GM21360 (cell line): ENCODE data around the gene CEP152.

Experiments used
- ATAC-seq: cut with Tn5 transposase; IDR thresholded peaks from one replicate; pipeline ENCODE4 v1.9.1; 2021; ENCODE audit warnings: mild to moderate bottlenecking, moderate library complexity; ENCODE audit not compliant: unreplicated experiment

Gene CEP152

DNA sequence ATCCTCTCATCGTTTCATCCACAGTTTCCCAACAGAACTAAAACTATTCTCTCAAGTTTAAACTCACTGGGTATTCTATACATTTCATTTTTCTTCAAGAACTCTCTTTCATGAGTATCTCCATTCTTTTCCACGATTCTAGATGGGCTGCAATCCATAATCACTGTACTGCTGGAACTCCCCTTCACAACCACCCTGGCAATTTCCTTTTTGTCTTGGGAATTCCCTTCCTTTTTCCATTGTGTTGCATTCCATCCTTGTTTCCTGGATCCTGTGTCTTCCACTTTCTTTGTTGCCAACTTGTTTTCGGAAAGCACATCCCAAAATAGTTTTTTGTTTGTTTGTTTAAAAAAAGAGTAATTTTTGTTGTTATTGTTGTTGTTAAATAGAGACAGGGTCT, 98.3 kb downstream of the CEP152 start:
- ATAC-seq: no peak

DNA sequence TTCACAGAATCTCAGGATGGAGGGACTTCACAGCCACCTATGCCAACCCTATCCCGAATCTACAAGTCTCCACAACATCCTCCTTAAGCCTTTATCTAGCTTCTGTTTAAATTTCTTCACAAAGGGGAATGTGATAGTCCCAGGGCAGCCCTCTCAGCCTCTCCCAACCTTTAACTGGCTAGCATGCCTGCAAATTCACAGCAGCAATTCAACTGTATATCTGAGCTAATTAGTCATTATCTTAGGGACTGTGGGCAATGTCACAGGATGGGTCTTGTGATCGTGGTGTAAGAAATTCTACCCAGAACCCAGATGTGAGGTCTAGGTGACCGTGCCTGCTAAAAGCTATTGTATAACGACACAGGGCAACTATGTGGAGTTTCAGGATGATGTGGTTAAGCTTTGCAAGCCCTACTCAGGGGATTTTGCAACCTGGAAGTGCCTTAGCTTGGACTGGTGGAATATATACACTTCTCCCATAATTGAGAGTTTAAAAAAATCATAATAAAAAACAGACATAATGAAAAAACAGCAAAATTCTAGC, 99.8 kb downstream of the CEP152 start:
- ATAC-seq: no peak

DNA sequence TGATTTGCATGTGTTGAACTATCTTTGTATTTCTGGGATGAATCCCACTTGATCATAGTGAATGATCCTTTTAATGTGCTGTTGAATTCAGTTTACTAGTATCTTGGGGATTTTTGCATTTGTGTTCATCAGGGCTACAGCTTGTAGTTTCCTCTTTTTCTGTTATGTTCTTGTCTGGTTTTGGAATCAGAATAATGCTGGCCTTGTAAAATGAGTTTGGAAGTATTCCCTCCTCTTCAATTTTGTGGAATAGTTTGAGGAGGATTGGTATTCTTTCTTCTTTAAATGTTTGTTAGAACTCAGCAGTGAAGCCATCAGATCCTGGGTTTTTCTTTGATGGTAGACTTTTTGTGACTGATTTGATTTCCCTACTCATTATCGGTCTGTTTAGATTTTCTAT, 102.2 kb downstream of the CEP152 start:
- no peak for ATAC-seq

DNA sequence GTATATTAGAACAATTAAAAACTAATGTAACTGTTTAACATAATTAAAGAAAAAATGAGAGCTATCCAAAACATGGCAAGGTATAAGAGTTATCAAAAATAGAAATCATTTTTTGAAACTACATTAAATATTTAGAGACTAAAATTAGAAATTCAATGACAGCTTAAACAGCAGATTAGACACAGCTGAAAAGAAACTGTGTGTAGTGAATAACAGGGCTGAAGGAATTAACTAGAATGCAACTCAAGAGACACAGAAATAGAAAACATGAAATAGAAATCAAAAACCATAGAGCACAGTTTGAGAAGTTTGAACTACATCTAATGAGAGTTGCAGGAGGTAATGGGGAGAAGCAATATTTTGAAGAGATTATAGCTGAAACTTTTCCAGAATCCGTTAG, 105.5 kb downstream of the CEP152 start:
- no peak for ATAC-seq

DNA sequence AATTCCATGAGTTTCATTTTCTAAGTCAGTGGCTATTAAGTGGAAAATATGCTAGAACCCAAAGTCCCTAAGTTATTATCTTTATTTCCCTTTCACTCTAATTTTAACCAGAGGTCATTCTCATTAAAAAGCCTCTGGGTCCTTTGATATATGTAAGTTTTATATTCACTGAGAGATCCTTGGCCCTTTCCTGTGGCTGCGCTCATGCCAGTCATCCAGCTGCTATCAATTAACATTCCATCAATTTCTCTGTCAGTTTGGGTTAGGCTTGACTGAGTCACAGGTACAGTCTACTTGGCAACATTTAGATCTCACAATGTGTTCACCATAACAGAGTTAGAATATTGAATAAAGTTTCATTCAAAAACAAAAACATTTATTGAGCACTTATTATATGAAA, 107.3 kb downstream of the CEP152 start:
- ATAC-seq: no peak

DNA sequence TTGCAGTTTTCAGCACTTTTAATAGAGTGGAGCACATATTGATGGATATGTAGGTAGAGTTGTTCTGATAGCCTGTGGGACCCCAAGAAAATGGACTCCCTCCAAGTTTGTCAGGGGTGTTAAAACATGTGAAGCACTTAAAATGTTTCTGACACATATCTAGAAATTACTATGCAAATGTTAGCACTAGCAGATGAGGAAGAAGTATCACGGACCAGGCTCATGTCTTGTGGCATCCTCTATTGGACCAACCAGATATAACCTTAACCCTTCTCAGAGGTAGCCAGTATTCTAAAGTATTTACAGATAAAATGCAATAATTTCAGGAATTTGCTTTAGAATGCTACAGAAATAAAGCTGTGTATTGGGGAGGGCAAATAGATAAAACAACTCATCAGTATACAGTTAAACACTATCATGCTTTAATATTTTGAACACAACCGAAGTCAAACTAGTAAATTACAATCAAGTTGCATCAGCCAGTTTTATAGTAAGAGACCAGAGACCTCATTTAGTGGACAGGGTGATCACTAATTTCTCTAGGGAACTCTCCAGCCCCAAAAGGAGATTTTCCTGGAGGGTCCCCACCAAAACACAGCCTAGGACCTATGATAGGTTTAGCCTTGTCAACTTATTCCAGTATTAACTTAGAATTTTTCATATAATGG, 108.2 kb downstream of the CEP152 start:
- ATAC-seq: no peak

DNA sequence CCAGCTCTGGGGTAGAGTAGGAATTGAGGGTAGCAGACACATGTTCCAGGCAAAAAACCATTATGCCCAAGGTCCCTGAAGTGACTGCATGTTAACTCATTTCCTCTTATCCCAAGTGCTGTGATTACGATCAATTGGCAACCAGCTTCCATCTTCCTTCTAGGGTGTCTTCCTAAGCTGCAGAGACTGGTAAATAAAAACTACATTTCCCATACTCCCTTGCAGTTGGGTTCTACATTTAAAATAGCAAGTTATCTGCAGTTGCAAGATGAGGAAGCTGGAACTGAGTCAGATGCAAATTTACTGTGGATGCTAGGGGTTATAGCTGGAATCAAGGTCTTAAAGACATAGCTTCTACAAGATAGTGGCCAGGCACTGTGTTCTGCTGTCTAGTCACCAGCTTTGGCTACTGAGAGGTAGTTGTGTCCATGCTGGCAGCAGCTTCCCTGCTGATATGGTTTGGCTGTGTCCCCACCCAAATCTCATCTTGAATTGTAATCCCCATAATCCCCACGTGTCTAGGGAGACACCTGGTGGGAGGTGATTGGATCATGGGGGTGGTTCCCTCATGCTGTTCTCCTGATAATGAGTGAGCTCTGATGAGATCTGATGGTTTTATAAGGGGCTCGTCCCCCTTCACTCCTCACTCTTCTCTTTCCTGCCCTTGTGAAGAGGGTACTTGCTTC, 114.1 kb downstream of the CEP152 start:
- ATAC-seq: no peak

DNA sequence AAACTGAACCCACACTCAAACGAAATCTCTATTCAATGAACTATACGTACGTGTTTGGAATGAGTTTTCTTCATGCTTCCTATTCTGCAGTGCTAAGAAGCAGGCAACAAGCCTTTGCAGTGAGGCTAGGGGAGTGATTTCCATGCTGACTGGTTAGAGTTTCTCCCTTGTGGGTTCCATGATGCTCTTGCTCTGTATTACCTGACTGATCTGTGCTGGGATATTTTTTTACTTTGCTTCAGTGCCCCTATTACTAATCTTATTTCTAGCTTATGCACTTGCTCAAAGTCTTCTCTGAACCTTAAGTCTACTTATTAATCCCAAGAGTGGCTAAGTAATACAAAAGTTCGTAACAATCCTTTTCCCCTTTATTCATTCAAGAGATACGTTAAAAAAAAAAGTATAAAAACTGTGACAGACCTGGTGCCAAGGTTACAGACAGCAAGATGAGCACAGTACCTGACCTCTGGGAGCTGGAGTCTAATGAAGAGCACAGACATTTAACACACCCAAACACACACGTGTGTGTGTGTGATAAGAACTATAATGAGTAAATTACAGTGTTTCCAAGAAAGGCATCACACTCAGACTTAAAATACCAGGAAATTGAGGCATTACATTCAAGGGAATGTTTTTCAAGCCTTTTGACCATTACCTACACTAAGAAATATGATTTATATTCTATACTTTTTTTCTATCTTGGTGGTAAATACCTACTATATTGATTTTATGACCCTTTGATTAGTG, 114.9 kb downstream of the CEP152 start:
- no peak for ATAC-seq

DNA sequence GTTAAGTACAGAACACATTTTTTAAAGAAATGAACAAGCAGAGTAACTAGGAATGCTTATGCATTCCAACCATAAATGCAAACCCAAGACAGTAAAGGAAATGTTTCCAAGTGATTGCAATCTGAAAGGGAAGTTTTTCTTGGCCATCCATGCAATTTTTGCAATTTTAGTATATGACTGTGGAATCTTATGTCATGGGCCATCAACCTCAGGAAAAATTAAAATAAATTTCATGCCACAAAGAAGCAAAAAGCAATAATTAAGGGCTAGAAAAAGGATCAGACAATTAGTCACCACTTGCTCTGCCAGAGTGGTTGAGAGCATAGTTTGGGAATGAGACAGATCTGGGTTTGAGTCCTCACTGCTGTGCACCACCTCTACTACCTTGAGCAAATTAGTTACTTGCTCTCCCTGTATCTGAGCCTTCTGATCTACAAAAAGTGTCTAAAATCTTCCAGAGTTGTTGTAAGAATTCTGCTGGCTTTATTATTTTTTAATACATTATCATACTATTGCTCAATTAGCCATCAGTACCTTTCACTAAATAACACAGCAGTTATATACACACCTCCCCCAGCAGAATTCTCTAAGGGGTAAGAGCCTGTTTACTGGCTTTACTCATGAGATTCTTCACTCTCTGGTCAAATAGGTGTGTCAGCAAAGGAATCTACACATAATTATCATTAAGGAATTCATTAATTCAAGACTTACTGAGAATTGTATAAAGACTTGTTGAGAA, 115.6 kb downstream of the CEP152 start:
- ATAC-seq: no peak

DNA sequence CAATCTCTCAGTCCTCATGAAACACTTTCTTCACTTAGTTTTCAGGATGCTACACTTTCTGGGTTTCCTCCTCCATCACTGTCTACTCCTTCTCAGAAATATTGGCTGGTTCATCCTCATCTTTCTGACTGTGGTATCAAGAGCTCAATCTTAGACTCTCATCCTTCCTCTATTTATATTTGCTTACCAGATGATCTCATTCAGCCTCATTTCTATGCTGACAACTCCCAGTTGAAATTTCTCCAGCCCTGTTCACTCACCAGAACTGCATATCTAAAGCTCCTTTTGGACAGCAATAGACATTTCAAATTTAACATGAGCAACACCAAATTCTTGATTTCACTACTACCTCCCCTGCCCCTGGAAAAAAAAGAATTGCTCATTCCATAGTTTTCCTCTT, 117.4 kb downstream of the CEP152 start:
- ATAC-seq: no peak

DNA sequence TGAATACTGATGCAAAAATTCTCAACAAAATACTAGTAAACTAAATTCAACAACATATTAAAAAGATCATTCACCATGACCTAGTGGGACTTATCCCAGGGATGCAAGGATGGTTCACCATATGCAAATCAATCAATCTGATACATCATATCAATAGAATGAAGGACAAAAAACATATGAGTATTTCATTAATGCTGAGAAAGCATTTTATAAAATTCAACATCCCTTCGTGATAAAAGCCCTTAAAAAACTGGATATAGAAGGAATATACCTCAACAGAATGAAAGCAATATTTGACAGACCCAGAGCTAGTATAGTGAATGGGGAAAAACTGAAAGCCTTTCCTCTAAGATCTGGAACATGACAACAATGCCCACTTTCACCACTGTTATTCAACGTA, 122.4 kb downstream of the CEP152 start:
- no peak for ATAC-seq
